WTC11 (cell line): ENCODE measurements around the gene TCF12.

ENCODE experiments used
- CREB1 ChIP-seq: sonication (generic); formaldehyde crosslinking; IDR thresholded peaks from 2 replicates; pipeline ENCODE4 v1.8.0; 2023; ENCODE audit warnings: mild to moderate bottlenecking, missing genetic modification reagents
- NR1H2 ChIP-seq: sonication (generic); formaldehyde crosslinking; IDR thresholded peaks from 2 replicates; pipeline ENCODE4 v1.9.0; 2021; ENCODE audit warnings: mild to moderate bottlenecking, moderate library complexity, missing genetic modification reagents
- NR3C1 ChIP-seq: sonication (generic); formaldehyde crosslinking; conservative IDR thresholded peaks from 2 replicates; pipeline ENCODE4 v1.8.1; 2023; ENCODE audit warnings: low read depth, mild to moderate bottlenecking, missing genetic modification reagents
- PREB ChIP-seq: sonication (generic); formaldehyde crosslinking; IDR thresholded peaks from 2 replicates; pipeline ENCODE4 v1.8.1; 2022; ENCODE audit warnings: mild to moderate bottlenecking, missing genetic modification reagents, moderate library complexity, borderline replicate concordance
- RELA ChIP-seq: sonication (generic); formaldehyde crosslinking; IDR thresholded peaks from 2 replicates; pipeline ENCODE4 v1.8.1; 2022; ENCODE audit warnings: missing genetic modification reagents, mild to moderate bottlenecking, borderline replicate concordance
- TEAD1 ChIP-seq: sonication (generic); formaldehyde crosslinking; IDR thresholded peaks from 2 replicates; pipeline ENCODE4 v1.8.0; 2022; ENCODE audit warnings: mild to moderate bottlenecking, missing genetic modification reagents
- USF2 ChIP-seq: sonication (generic); formaldehyde crosslinking; IDR thresholded peaks from 2 replicates; pipeline ENCODE4 v1.8.1; 2023; ENCODE audit warnings: mild to moderate bottlenecking, missing genetic modification reagents, moderate library complexity
- TF ChIP-seq, protein P1 (sequence below): fragments of 200-600 bp; IDR thresholded peaks from 2 replicates; pipeline ENCODE4 v1.8.0; 2022; ENCODE audit warnings: antibody characterized with exemption
- TF ChIP-seq, protein P2 (sequence below): sonication (generic); formaldehyde crosslinking; IDR thresholded peaks from 2 replicates; pipeline ENCODE4 v1.8.1; 2023; ENCODE audit warnings: mild to moderate bottlenecking, missing genetic modification reagents, moderate library complexity
- TF ChIP-seq, protein P3 (sequence below): sonication (generic); formaldehyde crosslinking; IDR thresholded peaks from 2 replicates; pipeline ENCODE4 v1.8.0; 2023; ENCODE audit warnings: missing genetic modification reagents
- TF ChIP-seq, protein P4 (sequence below): sonication (generic); formaldehyde crosslinking; IDR thresholded peaks from 2 replicates; pipeline ENCODE4 v1.8.1; 2023; ENCODE audit warnings: mild to moderate bottlenecking, missing genetic modification reagents, borderline replicate concordance
- TF ChIP-seq, protein P5 (sequence below): sonication (generic); formaldehyde crosslinking; IDR thresholded peaks from 2 replicates; pipeline ENCODE4 v1.8.1; 2022; ENCODE audit warnings: low read depth, mild to moderate bottlenecking, moderate library complexity, missing genetic modification reagents, borderline replicate concordance

- TF ChIP-seq USF2: no peak
- TF ChIP-seq, protein P1, sequence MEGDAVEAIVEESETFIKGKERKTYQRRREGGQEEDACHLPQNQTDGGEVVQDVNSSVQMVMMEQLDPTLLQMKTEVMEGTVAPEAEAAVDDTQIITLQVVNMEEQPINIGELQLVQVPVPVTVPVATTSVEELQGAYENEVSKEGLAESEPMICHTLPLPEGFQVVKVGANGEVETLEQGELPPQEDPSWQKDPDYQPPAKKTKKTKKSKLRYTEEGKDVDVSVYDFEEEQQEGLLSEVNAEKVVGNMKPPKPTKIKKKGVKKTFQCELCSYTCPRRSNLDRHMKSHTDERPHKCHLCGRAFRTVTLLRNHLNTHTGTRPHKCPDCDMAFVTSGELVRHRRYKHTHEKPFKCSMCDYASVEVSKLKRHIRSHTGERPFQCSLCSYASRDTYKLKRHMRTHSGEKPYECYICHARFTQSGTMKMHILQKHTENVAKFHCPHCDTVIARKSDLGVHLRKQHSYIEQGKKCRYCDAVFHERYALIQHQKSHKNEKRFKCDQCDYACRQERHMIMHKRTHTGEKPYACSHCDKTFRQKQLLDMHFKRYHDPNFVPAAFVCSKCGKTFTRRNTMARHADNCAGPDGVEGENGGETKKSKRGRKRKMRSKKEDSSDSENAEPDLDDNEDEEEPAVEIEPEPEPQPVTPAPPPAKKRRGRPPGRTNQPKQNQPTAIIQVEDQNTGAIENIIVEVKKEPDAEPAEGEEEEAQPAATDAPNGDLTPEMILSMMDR: no peak
- TF ChIP-seq TEAD1 (CRISPR knock-in tag): no peak
- TF ChIP-seq, protein P2, sequence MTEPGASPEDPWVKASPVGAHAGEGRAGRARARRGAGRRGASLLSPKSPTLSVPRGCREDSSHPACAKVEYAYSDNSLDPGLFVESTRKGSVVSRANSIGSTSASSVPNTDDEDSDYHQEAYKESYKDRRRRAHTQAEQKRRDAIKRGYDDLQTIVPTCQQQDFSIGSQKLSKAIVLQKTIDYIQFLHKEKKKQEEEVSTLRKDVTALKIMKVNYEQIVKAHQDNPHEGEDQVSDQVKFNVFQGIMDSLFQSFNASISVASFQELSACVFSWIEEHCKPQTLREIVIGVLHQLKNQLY: no peak
- no peak for TF ChIP-seq NR1H2 (CRISPR knock-in tag)
- TF ChIP-seq NR3C1 (CRISPR knock-in tag): no peak
- TF ChIP-seq, protein P3, sequence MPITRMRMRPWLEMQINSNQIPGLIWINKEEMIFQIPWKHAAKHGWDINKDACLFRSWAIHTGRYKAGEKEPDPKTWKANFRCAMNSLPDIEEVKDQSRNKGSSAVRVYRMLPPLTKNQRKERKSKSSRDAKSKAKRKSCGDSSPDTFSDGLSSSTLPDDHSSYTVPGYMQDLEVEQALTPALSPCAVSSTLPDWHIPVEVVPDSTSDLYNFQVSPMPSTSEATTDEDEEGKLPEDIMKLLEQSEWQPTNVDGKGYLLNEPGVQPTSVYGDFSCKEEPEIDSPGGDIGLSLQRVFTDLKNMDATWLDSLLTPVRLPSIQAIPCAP (CRISPR knock-in tag): no peak
- TF ChIP-seq CREB1: no peak
- no peak for TF ChIP-seq RELA (CRISPR knock-in tag)
- TF ChIP-seq, protein P4, sequence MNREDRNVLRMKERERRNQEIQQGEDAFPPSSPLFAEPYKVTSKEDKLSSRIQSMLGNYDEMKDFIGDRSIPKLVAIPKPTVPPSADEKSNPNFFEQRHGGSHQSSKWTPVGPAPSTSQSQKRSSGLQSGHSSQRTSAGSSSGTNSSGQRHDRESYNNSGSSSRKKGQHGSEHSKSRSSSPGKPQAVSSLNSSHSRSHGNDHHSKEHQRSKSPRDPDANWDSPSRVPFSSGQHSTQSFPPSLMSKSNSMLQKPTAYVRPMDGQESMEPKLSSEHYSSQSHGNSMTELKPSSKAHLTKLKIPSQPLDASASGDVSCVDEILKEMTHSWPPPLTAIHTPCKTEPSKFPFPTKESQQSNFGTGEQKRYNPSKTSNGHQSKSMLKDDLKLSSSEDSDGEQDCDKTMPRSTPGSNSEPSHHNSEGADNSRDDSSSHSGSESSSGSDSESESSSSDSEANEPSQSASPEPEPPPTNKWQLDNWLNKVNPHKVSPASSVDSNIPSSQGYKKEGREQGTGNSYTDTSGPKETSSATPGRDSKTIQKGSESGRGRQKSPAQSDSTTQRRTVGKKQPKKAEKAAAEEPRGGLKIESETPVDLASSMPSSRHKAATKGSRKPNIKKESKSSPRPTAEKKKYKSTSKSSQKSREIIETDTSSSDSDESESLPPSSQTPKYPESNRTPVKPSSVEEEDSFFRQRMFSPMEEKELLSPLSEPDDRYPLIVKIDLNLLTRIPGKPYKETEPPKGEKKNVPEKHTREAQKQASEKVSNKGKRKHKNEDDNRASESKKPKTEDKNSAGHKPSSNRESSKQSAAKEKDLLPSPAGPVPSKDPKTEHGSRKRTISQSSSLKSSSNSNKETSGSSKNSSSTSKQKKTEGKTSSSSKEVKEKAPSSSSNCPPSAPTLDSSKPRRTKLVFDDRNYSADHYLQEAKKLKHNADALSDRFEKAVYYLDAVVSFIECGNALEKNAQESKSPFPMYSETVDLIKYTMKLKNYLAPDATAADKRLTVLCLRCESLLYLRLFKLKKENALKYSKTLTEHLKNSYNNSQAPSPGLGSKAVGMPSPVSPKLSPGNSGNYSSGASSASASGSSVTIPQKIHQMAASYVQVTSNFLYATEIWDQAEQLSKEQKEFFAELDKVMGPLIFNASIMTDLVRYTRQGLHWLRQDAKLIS (CRISPR knock-in tag): no peak
- TF ChIP-seq, protein P5, sequence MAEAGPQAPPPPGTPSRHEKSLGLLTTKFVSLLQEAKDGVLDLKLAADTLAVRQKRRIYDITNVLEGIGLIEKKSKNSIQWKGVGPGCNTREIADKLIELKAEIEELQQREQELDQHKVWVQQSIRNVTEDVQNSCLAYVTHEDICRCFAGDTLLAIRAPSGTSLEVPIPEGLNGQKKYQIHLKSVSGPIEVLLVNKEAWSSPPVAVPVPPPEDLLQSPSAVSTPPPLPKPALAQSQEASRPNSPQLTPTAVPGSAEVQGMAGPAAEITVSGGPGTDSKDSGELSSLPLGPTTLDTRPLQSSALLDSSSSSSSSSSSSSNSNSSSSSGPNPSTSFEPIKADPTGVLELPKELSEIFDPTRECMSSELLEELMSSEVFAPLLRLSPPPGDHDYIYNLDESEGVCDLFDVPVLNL (CRISPR knock-in tag): no peak
- TF ChIP-seq PREB (CRISPR knock-in tag): no peak
Observed at GRCh38 chr15:57038496-57038895, 120.1 kb downstream of the TCF12 start.
